OCI-LY7 (cell line): ENCODE measurements around the gene HLA-DPA1.
"Not testable (repeated sequence)": the region's sequence is repeated elsewhere in the genome, so short reads cannot be mapped to it uniquely, and the experiment has no call there.

ENCODE experiments used
- EZH2phosphoT487 ChIP-seq: fragments of 200-600 bp; sonication (generic); IDR thresholded peaks from 2 replicates; pipeline ENCODE4 v1.6.1; 2018; ENCODE audit warnings: low read depth, borderline replicate concordance, mild to moderate bottlenecking, mixed run types, antibody characterized with exemption, low read length, moderate library complexity, mixed read lengths
- TF ChIP-seq, protein P1 (sequence below): fragments of 200-600 bp; sonication (generic); conservative IDR thresholded peaks from 2 replicates; pipeline ENCODE4 v1.5.1; 2014; ENCODE audit warnings: mild to moderate bottlenecking, antibody characterized with exemption, low read length, moderate library complexity, mixed read lengths

DNA sequence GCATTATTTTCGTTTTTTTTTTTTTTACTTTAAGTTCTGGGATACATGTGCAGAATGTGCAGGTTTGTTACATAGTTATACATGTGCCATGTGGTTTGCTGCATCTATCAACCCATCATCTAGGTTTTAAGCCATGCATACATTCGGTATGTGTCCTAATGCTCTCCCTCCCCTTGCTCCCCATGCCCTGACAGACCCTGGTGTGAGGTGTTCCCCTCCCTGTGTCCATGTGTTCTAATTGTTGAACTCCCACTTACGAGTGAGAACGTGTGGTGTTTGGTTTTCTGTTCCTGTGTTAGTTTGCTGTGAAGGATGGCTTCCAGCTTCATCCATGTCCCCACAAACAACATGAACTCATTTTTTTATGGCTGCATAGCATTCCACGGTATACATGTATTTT, 10.0 kb downstream of the HLA-DPA1 start:
- TF ChIP-seq, protein P1, sequence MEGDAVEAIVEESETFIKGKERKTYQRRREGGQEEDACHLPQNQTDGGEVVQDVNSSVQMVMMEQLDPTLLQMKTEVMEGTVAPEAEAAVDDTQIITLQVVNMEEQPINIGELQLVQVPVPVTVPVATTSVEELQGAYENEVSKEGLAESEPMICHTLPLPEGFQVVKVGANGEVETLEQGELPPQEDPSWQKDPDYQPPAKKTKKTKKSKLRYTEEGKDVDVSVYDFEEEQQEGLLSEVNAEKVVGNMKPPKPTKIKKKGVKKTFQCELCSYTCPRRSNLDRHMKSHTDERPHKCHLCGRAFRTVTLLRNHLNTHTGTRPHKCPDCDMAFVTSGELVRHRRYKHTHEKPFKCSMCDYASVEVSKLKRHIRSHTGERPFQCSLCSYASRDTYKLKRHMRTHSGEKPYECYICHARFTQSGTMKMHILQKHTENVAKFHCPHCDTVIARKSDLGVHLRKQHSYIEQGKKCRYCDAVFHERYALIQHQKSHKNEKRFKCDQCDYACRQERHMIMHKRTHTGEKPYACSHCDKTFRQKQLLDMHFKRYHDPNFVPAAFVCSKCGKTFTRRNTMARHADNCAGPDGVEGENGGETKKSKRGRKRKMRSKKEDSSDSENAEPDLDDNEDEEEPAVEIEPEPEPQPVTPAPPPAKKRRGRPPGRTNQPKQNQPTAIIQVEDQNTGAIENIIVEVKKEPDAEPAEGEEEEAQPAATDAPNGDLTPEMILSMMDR = not testable (repeated sequence)
- TF ChIP-seq EZH2phosphoT487 = not testable (repeated sequence)
